ENCODE results near the gene NALCN. TPM values are rescaled to one million over a fixed set of nuclear protein-coding genes. Genes with fewer than 3 reads are reported as not detected.

The NALCN gene
- total and polyA plus RNA-seq, 9 donors = 0.24 to 1.2 (median 0.33) TPM

GRCh38 chr13:101146101-101146898, 270.0 kb downstream of the NALCN start:
- Histone ChIP-seq H3K4me1 (ENCODE audit: control insufficient read depth, insufficient read depth, low read length) (no peaks in the 10 kb centered on the region), H3K27ac (ENCODE audit: low read length) (no peak overlapping the region), H3K36me3 (ENCODE audit: control insufficient read depth, insufficient read depth, low read length) (no peaks in the 10 kb centered on the region), H3K9me3 (replicated peaks; ENCODE audit: control insufficient read depth, low read depth, low read length) (no peaks in the 10 kb centered on the region), H3K27me3 (ENCODE audit: control insufficient read depth, insufficient read depth, low read length) (peaks cover 2% of the 10 kb centered on the region), H3K4me3 (ENCODE audit: low read length) (no peak overlapping the region)
- no peak for DNase-seq
- no CpG with 5 or more reads among the region's 7 CpGs for WGBS (ENCODE audit: insufficient coverage)

GRCh38 chr13:101144808-101145419, 271.4 kb downstream of the NALCN start:
- WGBS (ENCODE audit: insufficient coverage) = no CpG with 5 or more reads among the region's 7 CpGs
- H3K4me3 ChIP-seq (ENCODE audit: low read length) = no peak overlapping the region
- no peak overlapping the region for H3K27ac ChIP-seq (ENCODE audit: low read length)
- no peaks in the 10 kb centered on the region for H3K36me3 ChIP-seq (ENCODE audit: control insufficient read depth, insufficient read depth, low read length)
- no peaks in the 10 kb centered on the region for H3K9me3 ChIP-seq (replicated peaks; ENCODE audit: control insufficient read depth, low read depth, low read length)
- no peaks in the 10 kb centered on the region for H3K4me1 ChIP-seq (ENCODE audit: control insufficient read depth, insufficient read depth, low read length)
- no peaks in the 10 kb centered on the region for H3K27me3 ChIP-seq (ENCODE audit: control insufficient read depth, insufficient read depth, low read length)
- DNase-seq = peak; percentile 59

GRCh38 chr13:101140936-101141335, 275.4 kb downstream of the NALCN start:
- Histone ChIP-seq H3K27me3 (ENCODE audit: control insufficient read depth, insufficient read depth, low read length) (no peaks in the 10 kb centered on the region), H3K27ac (ENCODE audit: low read length) (no peak overlapping the region), H3K4me3 (ENCODE audit: low read length) (no peak overlapping the region), H3K4me1 (ENCODE audit: control insufficient read depth, insufficient read depth, low read length) (no peaks in the 10 kb centered on the region), H3K36me3 (ENCODE audit: control insufficient read depth, insufficient read depth, low read length) (no peaks in the 10 kb centered on the region), H3K9me3 (replicated peaks; ENCODE audit: control insufficient read depth, low read depth, low read length) (no peaks in the 10 kb centered on the region)
- 100% methylated on average over 1 of the region's 2 CpGs for WGBS (ENCODE audit: insufficient coverage)
- no peak for DNase-seq

GRCh38 chr13:101140087-101140770, 276.1 kb downstream of the NALCN start:
- Histone ChIP-seq H3K4me1 (ENCODE audit: control insufficient read depth, insufficient read depth, low read length) (no peaks in the 10 kb centered on the region), H3K27me3 (ENCODE audit: control insufficient read depth, insufficient read depth, low read length) (no peaks in the 10 kb centered on the region), H3K4me3 (ENCODE audit: low read length) (no peak overlapping the region), H3K36me3 (ENCODE audit: control insufficient read depth, insufficient read depth, low read length) (no peaks in the 10 kb centered on the region), H3K27ac (ENCODE audit: low read length) (no peak overlapping the region), H3K9me3 (replicated peaks; ENCODE audit: control insufficient read depth, low read depth, low read length) (no peaks in the 10 kb centered on the region)
- no peak for DNase-seq
- no CpG with 5 or more reads among the region's 9 CpGs for WGBS (ENCODE audit: insufficient coverage)

- H3K4me3 ChIP-seq (ENCODE audit: low read length) = no peak overlapping the region
- H3K27ac ChIP-seq (ENCODE audit: low read length) = no peak overlapping the region
- no peaks in the 10 kb centered on the region for H3K27me3 ChIP-seq (ENCODE audit: control insufficient read depth, insufficient read depth, low read length)
- no peaks in the 10 kb centered on the region for H3K36me3 ChIP-seq (ENCODE audit: control insufficient read depth, insufficient read depth, low read length)
- H3K9me3 ChIP-seq (replicated peaks; ENCODE audit: control insufficient read depth, low read depth, low read length) = no peaks in the 10 kb centered on the region
- no peak for DNase-seq
- H3K4me1 ChIP-seq (ENCODE audit: control insufficient read depth, insufficient read depth, low read length) = no peaks in the 10 kb centered on the region
Measured at GRCh38 chr13:101139081-101139480, 277.2 kb downstream of the NALCN start.

- H3K27ac ChIP-seq (ENCODE audit: low read length) = no peak overlapping the region
- H3K4me1 ChIP-seq (ENCODE audit: control insufficient read depth, insufficient read depth, low read length) = no peaks in the 10 kb centered on the region
- H3K4me3 ChIP-seq (ENCODE audit: low read length) = no peak overlapping the region
- H3K36me3 ChIP-seq (ENCODE audit: control insufficient read depth, insufficient read depth, low read length) = no peaks in the 10 kb centered on the region
- peak; percentile 71 for DNase-seq
- WGBS (ENCODE audit: insufficient coverage) = no CpG with 5 or more reads among the region's 5 CpGs
- H3K9me3 ChIP-seq (replicated peaks; ENCODE audit: control insufficient read depth, low read depth, low read length) = no peaks in the 10 kb centered on the region
- H3K27me3 ChIP-seq (ENCODE audit: control insufficient read depth, insufficient read depth, low read length) = no peaks in the 10 kb centered on the region
Measured at GRCh38 chr13:101127741-101128353, 288.5 kb downstream of the NALCN start.

GRCh38 chr13:101123028-101123427, 293.3 kb downstream of the NALCN start:
- H3K4me3 ChIP-seq (ENCODE audit: low read length) = no peak overlapping the region
- WGBS (ENCODE audit: insufficient coverage) = 30% methylated on average over 1 of the region's 1 CpG
- H3K27me3 ChIP-seq (ENCODE audit: control insufficient read depth, insufficient read depth, low read length) = no peaks in the 10 kb centered on the region
- no peaks in the 10 kb centered on the region for H3K36me3 ChIP-seq (ENCODE audit: control insufficient read depth, insufficient read depth, low read length)
- DNase-seq = no peak
- H3K9me3 ChIP-seq (replicated peaks; ENCODE audit: control insufficient read depth, low read depth, low read length) = no peaks in the 10 kb centered on the region
- no peaks in the 10 kb centered on the region for H3K4me1 ChIP-seq (ENCODE audit: control insufficient read depth, insufficient read depth, low read length)
- H3K27ac ChIP-seq (ENCODE audit: low read length) = no peak overlapping the region

GRCh38 chr13:101121608-101122007, 294.7 kb downstream of the NALCN start:
- Histone ChIP-seq H3K4me1 (ENCODE audit: control insufficient read depth, insufficient read depth, low read length) (no peaks in the 10 kb centered on the region), H3K9me3 (replicated peaks; ENCODE audit: control insufficient read depth, low read depth, low read length) (no peaks in the 10 kb centered on the region), H3K36me3 (ENCODE audit: control insufficient read depth, insufficient read depth, low read length) (no peaks in the 10 kb centered on the region), H3K27ac (ENCODE audit: low read length) (no peak overlapping the region), H3K4me3 (ENCODE audit: low read length) (no peak overlapping the region), H3K27me3 (ENCODE audit: control insufficient read depth, insufficient read depth, low read length) (no peaks in the 10 kb centered on the region)
- no peak for DNase-seq
- WGBS (ENCODE audit: insufficient coverage) = no CpG with 5 or more reads among the region's 4 CpGs

- H3K4me1 ChIP-seq (ENCODE audit: control insufficient read depth, insufficient read depth, low read length) = no peaks in the 10 kb centered on the region
- no peak overlapping the region for H3K27ac ChIP-seq (ENCODE audit: low read length)
- H3K36me3 ChIP-seq (ENCODE audit: control insufficient read depth, insufficient read depth, low read length) = no peaks in the 10 kb centered on the region
- H3K27me3 ChIP-seq (ENCODE audit: control insufficient read depth, insufficient read depth, low read length) = no peaks in the 10 kb centered on the region
- H3K9me3 ChIP-seq (replicated peaks; ENCODE audit: control insufficient read depth, low read depth, low read length) = no peaks in the 10 kb centered on the region
- WGBS (ENCODE audit: insufficient coverage) = no CpG with 5 or more reads among the region's 2 CpGs
- H3K4me3 ChIP-seq (ENCODE audit: low read length) = no peak overlapping the region
- peak; percentile 38 for DNase-seq
Measured at GRCh38 chr13:101120007-101120406, 296.3 kb downstream of the NALCN start.

GRCh38 chr13:101116826-101117225, 299.5 kb downstream of the NALCN start:
- DNase-seq = no peak
- WGBS (ENCODE audit: insufficient coverage) = no CpG with 5 or more reads among the region's 4 CpGs

More at GRCh38 chr13:101116826-101117225, 299.5 kb downstream of the NALCN start:
- Histone ChIP-seq H3K4me3 (ENCODE audit: low read length) (no peak overlapping the region), H3K4me1 (ENCODE audit: control insufficient read depth, insufficient read depth, low read length) (no peaks in the 10 kb centered on the region), H3K36me3 (ENCODE audit: control insufficient read depth, insufficient read depth, low read length) (no peaks in the 10 kb centered on the region), H3K9me3 (replicated peaks; ENCODE audit: control insufficient read depth, low read depth, low read length) (no peaks in the 10 kb centered on the region), H3K27me3 (ENCODE audit: control insufficient read depth, insufficient read depth, low read length) (no peaks in the 10 kb centered on the region), H3K27ac (ENCODE audit: low read length) (no peak overlapping the region)

All from muscle of leg (tissue), 11 donors.